ENCODE measurements around the gene NDUFAF5. TPM values are rescaled to one million over a fixed set of nuclear protein-coding genes. Genes with fewer than 3 reads are reported as not detected.

NDUFAF5 gene
- total RNA-seq, 4 donors from 2014 or later, result 14.5 to 33.6 (median 16.8) TPM

GRCh38 chr20:13783528-13783927 lies 1.3 kb upstream of the NDUFAF5 start:
- in situ Hi-C loops (cut with MboI; ENCODE audit: low sequenced_read_pairs in 4 of 4) (no loop called here), intact Hi-C loops (cut with DNase I; ENCODE audit: low total_unique reads) (loop anchor here (5.0 kb wide), 1 partner anchor 1891 kb away; no protein-coding TSS in a partner anchor)
- ATAC-seq (no peak), DNase-seq (no peak)
- no peaks in the 10 kb centered on the region for H3K27me3 ChIP-seq
- peak overlapping the region; percentile 87 to 99 (median 96) for H3K4me3 ChIP-seq
- H3K4me1 ChIP-seq, result peaks cover 28 to 33% of the 10 kb centered on the region in 2 donors
- H3K36me3 ChIP-seq, result peaks cover 0 to 27% of the 10 kb centered on the region in 2 donors
- no peaks in the 10 kb centered on the region for H3K9me3 ChIP-seq
- TF ChIP-seq CTCF (IDR thresholded peaks at IDR 0.05 in 4 of 5, conservative IDR thresholded peaks at IDR 0.05 in 1 of 5), result no peak
- TF ChIP-seq POLR2A (IDR thresholded peaks at IDR 0.05), result no peak
- H3K27ac ChIP-seq, result no peak overlapping the region

GRCh38 chr20:13784271-13784892 lies 446 bp upstream of the NDUFAF5 start:
- DNase-seq (no peak), ATAC-seq (no peak)
- Histone ChIP-seq H3K9me3 (no peaks in the 10 kb centered on the region), H3K4me1 (peaks cover 29 to 36% of the 10 kb centered on the region in 2 donors), H3K27ac (peak overlapping the region; percentile 94 to 99 (median 97)), H3K27me3 (no peaks in the 10 kb centered on the region), H3K36me3 (peaks cover 0 to 32% of the 10 kb centered on the region in 2 donors), H3K4me3 (peak overlapping the region; percentile 87 to 99 (median 96))
- in situ Hi-C loops (cut with MboI; ENCODE audit: low sequenced_read_pairs in 4 of 4), result no loop called here
- TF ChIP-seq POLR2A (IDR thresholded peaks at IDR 0.05) (no peak), CTCF (IDR thresholded peaks at IDR 0.05 in 4 of 5, conservative IDR thresholded peaks at IDR 0.05 in 1 of 5) (no peak)
- intact Hi-C loops (cut with DNase I; ENCODE audit: low total_unique reads), result loop anchor here (1.0 to 5.0 kb wide), 3 partner anchors 16 to 1892 kb away; partner anchors contain the start of gene TASP1

- in situ Hi-C loops (cut with MboI; ENCODE audit: low sequenced_read_pairs in 4 of 4), result no loop called here
- H3K36me3 ChIP-seq, result peaks cover 0 to 31% of the 10 kb centered on the region in 2 donors
- TF ChIP-seq CTCF (IDR thresholded peaks at IDR 0.05 in 4 of 5, conservative IDR thresholded peaks at IDR 0.05 in 1 of 5) (no peak), POLR2A (IDR thresholded peaks at IDR 0.05) (no peak)
- DNase-seq (no peak), ATAC-seq (no peak)
- no peaks in the 10 kb centered on the region for H3K27me3 ChIP-seq
- peak overlapping the region; percentile 87 to 99 (median 96) for H3K4me3 ChIP-seq
- H3K9me3 ChIP-seq, result no peaks in the 10 kb centered on the region
- peak overlapping the region; percentile 94 to 99 (median 97) for H3K27ac ChIP-seq
- H3K4me1 ChIP-seq, result peaks cover 35 to 40% of the 10 kb centered on the region in 2 donors
- intact Hi-C loops (cut with DNase I; ENCODE audit: low total_unique reads), result no loop called here
Measured at GRCh38 chr20:13786143-13786828, 1.5 kb downstream of the NDUFAF5 start.

DNA sequence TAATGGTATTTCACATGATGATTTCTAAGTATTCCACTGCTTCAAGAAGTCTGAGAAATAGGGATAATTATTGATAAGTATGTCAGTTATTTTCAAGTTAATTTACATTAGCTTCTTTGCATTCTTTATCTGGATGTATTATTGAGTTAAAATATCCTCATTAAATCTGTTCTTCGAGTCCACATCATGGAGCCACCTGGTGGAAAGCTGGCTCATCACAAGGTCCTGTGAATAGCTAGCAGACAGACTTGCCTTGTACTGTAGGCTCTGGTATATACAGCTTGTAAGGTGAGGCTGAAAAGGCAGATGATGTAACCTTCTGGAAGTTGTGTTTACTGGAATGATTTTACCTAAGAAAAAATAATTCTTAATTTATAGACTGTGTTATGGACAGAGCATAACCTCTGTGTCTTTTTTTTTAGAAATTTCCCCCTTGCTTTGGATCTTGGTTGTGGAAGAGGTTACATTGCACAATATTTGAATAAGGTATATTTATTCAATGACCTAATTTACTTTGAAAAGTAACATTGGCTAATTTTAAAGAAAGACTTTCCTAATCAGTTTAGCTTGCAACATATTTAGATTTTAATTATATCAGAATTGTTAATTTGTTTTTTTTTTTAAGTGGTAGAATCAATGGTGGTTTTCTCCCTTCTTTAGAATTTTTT lies 3.5 kb downstream of the NDUFAF5 start:
- no peaks in the 10 kb centered on the region for H3K27me3 ChIP-seq
- ATAC-seq, result no peak
- H3K9me3 ChIP-seq, result no peaks in the 10 kb centered on the region
- in situ Hi-C loops (cut with MboI; ENCODE audit: low sequenced_read_pairs in 4 of 4), result no loop called here
- H3K36me3 ChIP-seq, result peaks cover 0 to 36% of the 10 kb centered on the region in 2 donors
- H3K27ac ChIP-seq, result peak overlapping the region in 3 of 4 donors; percentile 2 to 37 (median 5)
- TF ChIP-seq POLR2A (IDR thresholded peaks at IDR 0.05) (no peak), CTCF (IDR thresholded peaks at IDR 0.05 in 4 of 5, conservative IDR thresholded peaks at IDR 0.05 in 1 of 5) (peak in 2 of 5 experiments; percentile 17 to 42)
- intact Hi-C loops (cut with DNase I; ENCODE audit: low total_unique reads), result no loop called here
- peak in 1 of 2 donors; percentile 18 for DNase-seq
- H3K4me1 ChIP-seq, result peaks cover 53 to 54% of the 10 kb centered on the region in 2 donors
- H3K4me3 ChIP-seq, result no peak overlapping the region

All from gastrocnemius medialis (tissue), 4 donors.